HTR-8/SVneo (cell line): ENCODE results near the gene SAP30BP.

Experiments
- DNase-seq: peaks from one replicate; pipeline ENCODE4 v3.0.0; 2011; ENCODE audit warnings: low spot score, mixed read lengths; ENCODE audit not compliant: insufficient read length
- FAIRE-seq: peaks from 2 replicates; lab custom pipeline; 2011; peaks lifted over from hg19 to GRCh38; lab: Jason Lieb, UNC

SAP30BP gene

DNA sequence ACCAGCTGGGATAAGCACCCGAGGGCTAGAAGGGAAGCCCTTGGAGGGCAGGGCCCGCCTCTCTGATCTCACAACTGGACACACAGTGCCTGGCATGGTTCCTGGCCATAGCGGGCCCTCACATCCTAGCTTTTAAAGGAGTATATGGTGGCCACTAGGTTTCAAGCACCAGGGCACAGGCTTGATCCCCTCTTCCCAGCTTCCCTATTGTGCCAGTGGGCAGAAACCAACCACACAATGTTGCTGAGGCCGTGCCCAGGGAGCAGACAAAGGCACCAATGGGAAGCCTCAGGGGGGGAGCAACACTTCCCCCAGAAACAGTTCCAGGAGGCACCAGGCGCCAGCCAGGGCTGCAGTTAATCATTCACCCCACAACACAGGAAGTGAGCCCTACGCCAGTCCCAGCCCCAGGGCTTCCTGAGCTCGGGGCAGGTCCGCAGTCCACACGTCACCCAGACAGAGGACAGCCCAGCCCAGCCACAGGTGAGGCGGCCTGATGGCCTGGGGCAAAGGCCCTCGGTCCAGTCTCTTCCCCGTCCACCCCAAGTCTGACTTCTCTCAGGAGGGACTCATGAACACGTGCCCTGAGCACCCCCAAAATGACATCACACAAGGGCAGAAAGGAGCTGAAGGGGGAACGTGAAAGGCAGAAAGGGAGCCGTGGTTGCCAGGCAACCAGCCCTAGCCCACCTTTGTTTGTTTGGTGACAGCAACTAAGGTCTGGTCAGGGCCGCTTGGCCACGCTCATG is 21.1 kb upstream of the SAP30BP start:
- DNase-seq (peak; percentile 72), FAIRE-seq (no peak)

DNA sequence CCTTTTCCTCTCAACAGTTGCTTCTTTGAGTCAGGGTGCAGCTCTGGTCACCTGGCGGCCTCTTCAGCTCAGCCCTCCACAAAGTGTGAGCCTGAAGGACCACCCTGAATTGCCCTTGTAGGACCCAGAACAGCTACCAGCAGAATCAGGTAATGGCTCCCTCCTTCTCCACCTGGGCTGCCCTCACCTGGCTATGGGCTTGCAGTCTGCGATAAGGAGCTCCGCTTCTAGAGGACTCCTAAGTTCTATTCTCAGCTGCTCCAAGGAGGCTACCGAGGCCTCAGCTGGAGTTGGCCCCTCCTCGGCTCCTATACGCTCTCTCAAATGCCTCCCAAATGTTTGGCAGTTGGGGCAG is 20.5 kb upstream of the SAP30BP start:
- no peak for FAIRE-seq
- no peak for DNase-seq

GRCh38 chr17:75647061-75647460 is 20.1 kb upstream of the SAP30BP start:
- FAIRE-seq (no peak), DNase-seq (no peak)

- DNase-seq: no peak
- FAIRE-seq: no peak
Observed at GRCh38 chr17:75647921-75648320, 19.2 kb upstream of the SAP30BP start.

DNA sequence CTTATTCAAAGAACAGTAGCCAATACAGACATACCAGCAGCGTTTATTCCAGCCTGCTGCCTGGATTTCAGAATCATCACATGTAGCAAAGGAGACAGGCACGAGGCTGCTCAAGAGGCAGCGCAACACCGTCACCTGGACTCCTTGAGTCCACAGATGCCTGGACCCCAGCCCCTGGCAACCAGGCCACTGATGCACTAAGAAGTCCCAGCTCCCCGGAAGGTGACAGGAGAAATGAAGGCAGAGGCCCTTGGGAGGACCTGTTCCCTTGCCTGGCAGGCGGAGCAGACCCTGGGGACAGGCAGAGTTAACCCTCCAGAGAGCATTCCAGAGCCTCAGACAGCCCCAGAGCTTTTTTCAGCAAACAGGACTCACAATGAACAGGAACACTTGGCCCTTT is 17.5 kb upstream of the SAP30BP start:
- FAIRE-seq (no peak), DNase-seq (no peak)

- DNase-seq (no peak), FAIRE-seq (no peak)
Observed at GRCh38 chr17:75650874-75651273, 16.3 kb upstream of the SAP30BP start.

DNA sequence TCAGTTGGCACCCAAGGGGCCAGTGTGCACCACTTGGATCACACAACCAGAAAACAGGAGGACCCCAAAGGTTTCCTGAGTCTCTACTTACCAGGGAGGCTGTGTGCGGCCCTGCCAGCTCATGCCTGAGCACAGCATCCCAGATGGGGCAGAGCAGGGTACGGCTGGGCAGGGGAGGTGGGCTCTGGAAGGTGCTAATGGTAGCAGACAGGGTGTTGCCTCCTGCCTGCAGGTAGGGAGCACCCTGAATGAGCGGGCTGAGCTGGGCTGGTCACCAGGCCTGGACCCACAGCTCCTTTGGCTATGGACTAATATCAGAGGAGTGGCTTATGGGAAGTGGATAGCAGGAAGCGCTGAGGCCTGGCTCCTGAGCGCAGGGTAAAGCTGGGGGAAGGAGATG is 14.8 kb upstream of the SAP30BP start:
- DNase-seq (no peak), FAIRE-seq (no peak)

DNA sequence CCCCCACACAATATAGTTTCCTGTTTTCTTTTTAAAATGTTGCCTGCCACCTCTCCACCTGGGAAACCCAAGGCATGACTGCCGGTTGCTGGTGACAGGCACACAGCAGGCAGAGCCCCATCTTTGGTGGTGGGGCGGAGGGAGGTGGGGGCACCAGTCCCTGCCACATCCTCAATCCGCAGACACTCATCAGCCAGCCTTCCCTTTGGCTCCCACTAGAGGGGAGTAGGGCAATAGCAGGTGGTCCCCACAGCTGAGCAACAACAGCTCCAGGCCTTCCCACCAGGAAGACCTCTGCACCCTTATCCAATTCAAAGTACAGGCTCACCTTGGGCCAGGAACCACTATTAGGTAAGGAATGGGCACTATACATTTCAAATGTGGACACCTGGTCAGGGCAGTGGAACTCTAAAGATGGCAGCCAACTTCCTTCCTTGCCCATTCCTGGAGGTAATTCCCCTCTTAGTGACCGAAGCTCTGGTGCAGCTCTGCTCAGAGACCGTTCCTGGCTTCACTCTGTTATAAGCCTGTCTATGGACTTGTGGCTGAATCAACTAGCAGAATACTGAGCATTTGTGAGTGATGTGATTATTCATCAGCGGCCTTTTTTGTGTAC is 14.1 kb upstream of the SAP30BP start:
- DNase-seq: peak; percentile 69
- peak; percentile 73 for FAIRE-seq

- peak; percentile 65 for FAIRE-seq
- no peak for DNase-seq
Observed at GRCh38 chr17:75654176-75654575, 13.0 kb upstream of the SAP30BP start.

- DNase-seq (no peak), FAIRE-seq (peak; percentile 62)
Observed at GRCh38 chr17:75658237-75658636, 8.9 kb upstream of the SAP30BP start.

- FAIRE-seq (no peak), DNase-seq (no peak)
Observed at GRCh38 chr17:75661531-75661930, 5.6 kb upstream of the SAP30BP start.

GRCh38 chr17:75662511-75662910 is 4.6 kb upstream of the SAP30BP start:
- no peak for FAIRE-seq
- DNase-seq: no peak

- no peak for FAIRE-seq
- DNase-seq: no peak
Observed at GRCh38 chr17:75664099-75664549, 3.0 kb upstream of the SAP30BP start.

DNA sequence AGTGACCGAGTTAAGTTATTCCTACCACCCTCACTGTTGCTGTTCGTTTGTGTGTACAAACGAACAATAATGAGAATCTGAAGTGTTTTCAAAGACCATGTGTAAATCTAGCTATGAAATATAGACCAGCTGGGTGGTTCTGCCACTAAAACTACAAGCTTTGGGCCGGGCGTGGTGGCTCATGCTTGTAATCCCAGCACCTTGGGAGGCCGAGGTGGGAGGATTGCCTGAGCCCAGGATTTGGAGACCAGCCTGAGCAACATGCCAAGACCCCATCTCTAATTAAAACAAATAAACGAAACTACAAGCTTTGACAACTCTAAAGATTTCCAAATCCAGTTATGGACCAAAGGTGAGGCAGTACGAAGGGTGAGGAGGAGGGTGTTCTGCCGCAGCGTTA is 1.2 kb upstream of the SAP30BP start:
- DNase-seq (no peak), FAIRE-seq (no peak)

DNA sequence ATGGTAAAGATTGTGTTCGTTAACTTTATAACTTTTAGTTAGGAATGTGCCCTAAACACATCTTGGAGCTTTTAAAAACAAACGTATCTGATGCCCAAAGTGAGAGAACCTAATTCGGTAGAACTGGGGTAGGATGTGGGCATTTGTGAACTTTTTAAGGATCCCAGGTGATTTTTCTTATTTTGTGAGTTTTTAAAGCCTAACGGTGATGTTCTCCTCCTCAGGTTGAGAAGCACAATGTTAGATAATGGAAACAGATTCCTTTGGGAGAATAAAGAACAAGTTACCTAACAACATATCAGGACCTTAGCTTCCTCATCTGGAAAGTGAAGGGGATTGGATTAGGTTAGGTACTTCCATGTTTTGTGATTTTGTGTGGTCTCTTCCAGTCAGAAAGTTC is 687 bp downstream of the SAP30BP start:
- FAIRE-seq: no peak
- no peak for DNase-seq

DNA sequence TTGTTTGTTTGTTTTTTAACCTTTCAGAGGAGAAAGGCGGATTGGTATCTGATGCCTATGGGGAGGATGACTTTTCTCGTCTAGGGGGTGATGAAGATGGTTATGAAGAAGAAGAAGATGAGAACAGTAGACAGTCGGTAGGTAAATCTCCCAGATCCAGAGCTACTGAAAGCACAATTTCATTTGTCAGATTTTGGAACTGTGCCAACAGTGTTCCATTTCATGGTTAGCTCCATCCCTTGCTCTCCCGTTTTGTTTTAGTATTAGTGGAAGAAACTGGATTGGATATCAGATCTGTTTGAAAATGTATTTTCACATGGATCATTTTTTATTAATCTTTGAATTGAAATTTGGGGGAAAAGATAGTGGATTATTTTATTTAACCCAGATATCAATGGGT is 1.4 kb downstream of the SAP30BP start:
- no peak for DNase-seq
- no peak for FAIRE-seq

DNA sequence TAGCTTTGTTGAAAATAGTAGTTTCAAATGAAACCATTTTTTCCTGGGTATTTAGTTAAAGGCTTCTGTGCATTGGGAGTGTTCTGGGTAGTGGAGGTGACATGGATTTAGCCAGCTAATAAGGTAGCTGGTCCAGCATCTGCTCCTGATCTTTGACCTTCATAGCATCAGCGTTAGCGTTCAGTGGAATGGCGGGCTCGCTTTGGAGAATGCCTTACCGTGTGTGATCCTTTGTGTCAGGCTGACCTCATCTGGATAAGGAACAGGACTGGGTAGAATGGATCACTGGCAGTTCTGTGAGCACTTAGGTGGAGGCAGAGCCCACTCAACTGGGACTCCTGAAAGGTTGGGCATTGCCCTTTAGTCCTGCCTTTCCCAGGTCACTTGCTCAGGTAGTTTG is 3.7 kb downstream of the SAP30BP start:
- FAIRE-seq: no peak

GRCh38 chr17:75672011-75672410 is 4.9 kb downstream of the SAP30BP start:
- DNase-seq (no peak), FAIRE-seq (no peak)

More for the DNA sequence above, 3.7 kb downstream of the SAP30BP start:
- DNase-seq: no peak

- no peak for DNase-seq
- peak; percentile 4 for FAIRE-seq
Observed at GRCh38 chr17:75673487-75673886, 6.3 kb downstream of the SAP30BP start.

- FAIRE-seq (no peak), DNase-seq (no peak)
Observed at GRCh38 chr17:75676461-75676860, 9.3 kb downstream of the SAP30BP start.

DNA sequence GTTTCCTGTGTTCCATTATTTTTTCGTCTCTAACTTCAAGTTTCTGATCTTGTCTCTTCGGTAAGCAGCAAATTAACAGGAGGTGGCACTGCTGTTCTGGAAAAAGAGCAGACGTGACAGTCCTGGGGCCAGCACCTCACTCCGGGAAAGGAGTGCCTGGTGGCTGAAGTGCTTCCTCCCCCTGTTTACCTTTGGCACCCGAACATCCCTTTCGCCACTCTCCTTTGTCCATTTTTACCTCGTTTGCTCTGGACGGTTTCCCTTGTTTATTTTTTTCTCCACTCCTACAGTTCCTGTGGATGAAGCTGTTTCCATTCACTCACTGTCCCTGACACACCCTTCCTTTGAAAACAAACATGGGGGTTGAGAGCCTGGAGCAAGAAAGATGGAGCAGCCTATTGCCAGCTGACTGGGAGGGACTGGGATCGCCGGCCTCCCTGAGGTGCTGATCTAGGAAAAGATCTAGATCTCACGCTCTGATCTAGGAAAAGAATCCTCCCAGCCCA is 12.6 kb downstream of the SAP30BP start:
- FAIRE-seq (no peak), DNase-seq (peak; percentile 65)

GRCh38 chr17:75680431-75680830 is 13.3 kb downstream of the SAP30BP start:
- no peak for DNase-seq
- FAIRE-seq: no peak
